T-helper 1 cell treated with Interleukin-12 subunit alpha and Interleukin-12 subunit beta and Interleukin-4 antibody, amounts not matched to agents 30 μg/mL and 1 μg/mL, for 36 hours (primary cell): ENCODE results near the gene GLIS1.

Experiments used
- H3K27ac Mint-ChIP-seq: one replicate; pipeline ENCODE4 v1.8.0; 2021; ENCODE audit warnings: mild to moderate bottlenecking, mixed read lengths
- H3K27me3 Mint-ChIP-seq: one replicate; pipeline ENCODE4 v1.8.0; 2021; ENCODE audit warnings: low read depth, mixed read lengths
- H3K36me3 Mint-ChIP-seq: one replicate; pipeline ENCODE4 v1.8.0; 2021; ENCODE audit warnings: low read depth, mixed read lengths
- H3K4me1 Mint-ChIP-seq: one replicate; pipeline ENCODE4 v1.8.0; 2021; ENCODE audit warnings: low read depth, mixed read lengths
- H3K4me3 Mint-ChIP-seq: one replicate; pipeline ENCODE4 v1.8.0; 2021; ENCODE audit warnings: mild to moderate bottlenecking, moderate library complexity, mixed read lengths
- H3K9me3 Mint-ChIP-seq: one replicate; pipeline ENCODE4 v1.8.0; 2021; ENCODE audit warnings: mixed read lengths

Gene GLIS1

GRCh38 chr1:53505891-53506290 lies 233.1 kb downstream of the GLIS1 start:
- Mint-ChIP-seq H3K36me3 (no peaks in the 10 kb centered on the region), H3K27ac (no peak overlapping the region), H3K9me3 (no peaks in the 10 kb centered on the region), H3K4me1 (no peaks in the 10 kb centered on the region), H3K27me3 (no peaks in the 10 kb centered on the region), H3K4me3 (no peak overlapping the region)

GRCh38 chr1:53505401-53505800 lies 233.6 kb downstream of the GLIS1 start:
- no peak overlapping the region for H3K27ac Mint-ChIP-seq
- no peak overlapping the region for H3K4me3 Mint-ChIP-seq
- no peaks in the 10 kb centered on the region for H3K36me3 Mint-ChIP-seq
- no peaks in the 10 kb centered on the region for H3K4me1 Mint-ChIP-seq
- H3K27me3 Mint-ChIP-seq: no peaks in the 10 kb centered on the region
- H3K9me3 Mint-ChIP-seq: no peaks in the 10 kb centered on the region

GRCh38 chr1:53504901-53505300 lies 234.1 kb downstream of the GLIS1 start:
- H3K27me3 Mint-ChIP-seq: no peaks in the 10 kb centered on the region
- H3K36me3 Mint-ChIP-seq: no peaks in the 10 kb centered on the region
- H3K27ac Mint-ChIP-seq: no peak overlapping the region
- no peak overlapping the region for H3K4me3 Mint-ChIP-seq
- no peaks in the 10 kb centered on the region for H3K4me1 Mint-ChIP-seq
- no peaks in the 10 kb centered on the region for H3K9me3 Mint-ChIP-seq

GRCh38 chr1:53503433-53504217 lies 235.3 kb downstream of the GLIS1 start:
- Mint-ChIP-seq H3K36me3 (no peaks in the 10 kb centered on the region), H3K9me3 (no peaks in the 10 kb centered on the region), H3K27me3 (no peaks in the 10 kb centered on the region), H3K4me3 (no peak overlapping the region), H3K27ac (no peak overlapping the region), H3K4me1 (peaks cover 3% of the 10 kb centered on the region)

- no peak overlapping the region for H3K27ac Mint-ChIP-seq
- no peaks in the 10 kb centered on the region for H3K9me3 Mint-ChIP-seq
- no peaks in the 10 kb centered on the region for H3K27me3 Mint-ChIP-seq
- H3K36me3 Mint-ChIP-seq: no peaks in the 10 kb centered on the region
- H3K4me1 Mint-ChIP-seq: peaks cover 3% of the 10 kb centered on the region
- H3K4me3 Mint-ChIP-seq: no peak overlapping the region
Measured at GRCh38 chr1:53502641-53503432, 236.1 kb downstream of the GLIS1 start.

- Mint-ChIP-seq H3K4me3 (no peak overlapping the region), H3K27me3 (peaks cover 7% of the 10 kb centered on the region), H3K4me1 (peaks cover 3% of the 10 kb centered on the region), H3K27ac (no peak overlapping the region), H3K9me3 (no peaks in the 10 kb centered on the region), H3K36me3 (no peaks in the 10 kb centered on the region)
Measured at GRCh38 chr1:53501065-53502005, 237.6 kb downstream of the GLIS1 start.

- no peak overlapping the region for H3K27ac Mint-ChIP-seq
- H3K4me3 Mint-ChIP-seq: no peak overlapping the region
- no peaks in the 10 kb centered on the region for H3K36me3 Mint-ChIP-seq
- no peaks in the 10 kb centered on the region for H3K9me3 Mint-ChIP-seq
- H3K27me3 Mint-ChIP-seq: peaks cover 7% of the 10 kb centered on the region
- H3K4me1 Mint-ChIP-seq: peaks cover 3% of the 10 kb centered on the region
Measured at GRCh38 chr1:53500204-53501064, 238.5 kb downstream of the GLIS1 start.

GRCh38 chr1:53499257-53500203 lies 239.4 kb downstream of the GLIS1 start:
- no peaks in the 10 kb centered on the region for H3K36me3 Mint-ChIP-seq
- no peaks in the 10 kb centered on the region for H3K9me3 Mint-ChIP-seq
- no peak overlapping the region for H3K4me3 Mint-ChIP-seq
- no peak overlapping the region for H3K27ac Mint-ChIP-seq
- H3K4me1 Mint-ChIP-seq: peaks cover 3% of the 10 kb centered on the region
- H3K27me3 Mint-ChIP-seq: peaks cover 7% of the 10 kb centered on the region

GRCh38 chr1:53498555-53499131 lies 240.3 kb downstream of the GLIS1 start:
- H3K4me1 Mint-ChIP-seq: peaks cover 3% of the 10 kb centered on the region
- peaks cover 11% of the 10 kb centered on the region for H3K27me3 Mint-ChIP-seq
- H3K4me3 Mint-ChIP-seq: no peak overlapping the region
- no peaks in the 10 kb centered on the region for H3K36me3 Mint-ChIP-seq
- H3K9me3 Mint-ChIP-seq: no peaks in the 10 kb centered on the region
- H3K27ac Mint-ChIP-seq: no peak overlapping the region

GRCh38 chr1:53495633-53496345 lies 243.2 kb downstream of the GLIS1 start:
- Mint-ChIP-seq H3K4me1 (peaks cover 3% of the 10 kb centered on the region), H3K4me3 (no peak overlapping the region), H3K27ac (no peak overlapping the region), H3K9me3 (no peaks in the 10 kb centered on the region), H3K27me3 (peaks cover 17% of the 10 kb centered on the region), H3K36me3 (no peaks in the 10 kb centered on the region)

- Mint-ChIP-seq H3K27ac (no peak overlapping the region), H3K9me3 (no peaks in the 10 kb centered on the region), H3K4me1 (no peaks in the 10 kb centered on the region), H3K4me3 (no peak overlapping the region), H3K36me3 (no peaks in the 10 kb centered on the region), H3K27me3 (peaks cover 27% of the 10 kb centered on the region)
Measured at GRCh38 chr1:53490351-53490750, 248.6 kb downstream of the GLIS1 start.

GRCh38 chr1:53486395-53487026 lies 252.5 kb downstream of the GLIS1 start:
- no peaks in the 10 kb centered on the region for H3K9me3 Mint-ChIP-seq
- no peak overlapping the region for H3K27ac Mint-ChIP-seq
- no peak overlapping the region for H3K4me3 Mint-ChIP-seq
- H3K36me3 Mint-ChIP-seq: no peaks in the 10 kb centered on the region
- no peaks in the 10 kb centered on the region for H3K4me1 Mint-ChIP-seq
- H3K27me3 Mint-ChIP-seq: peaks cover 16% of the 10 kb centered on the region
